Epithelial cell of proximal tubule (primary cell): ENCODE results near the gene ALKBH8. TPM values are rescaled to one million over a fixed set of nuclear protein-coding genes. Genes with fewer than 3 reads are reported as not detected.
A peak's percentile ranks its signal among the peaks of the same experiment; 100 is the strongest.
"Not testable (repeated sequence)": the region's sequence is repeated elsewhere in the genome, so short reads cannot be mapped to it uniquely, and the experiment has no call there.

Experiments
- DNase-seq: peaks from one replicate; pipeline ENCODE4 v3.0.0-alpha.2; 2011; ENCODE audit warnings: low read depth
- H3K4me3 ChIP-seq: 2 replicates; pipeline ENCODE4 v1.5.1; 2011; ENCODE audit warnings: low read depth, mild to moderate bottlenecking, low read length
- total RNA-seq: library from RNA; depleted of rRNA; stranded (reverse); fragments of >200 nt; gene quantifications from 2 replicates; pipeline ENCODE4 v1.2.3, GENCODE V29; 2015
- TF ChIP-seq, protein P1 (sequence below): conservative IDR thresholded peaks from 2 replicates; pipeline ENCODE4 v1.5.1; 2012; ENCODE audit warnings: low read depth, mild to moderate bottlenecking, low read length

The ALKBH8 gene
- total RNA-seq, 1 donor from 2014 or later, result 7.4 TPM

DNA sequence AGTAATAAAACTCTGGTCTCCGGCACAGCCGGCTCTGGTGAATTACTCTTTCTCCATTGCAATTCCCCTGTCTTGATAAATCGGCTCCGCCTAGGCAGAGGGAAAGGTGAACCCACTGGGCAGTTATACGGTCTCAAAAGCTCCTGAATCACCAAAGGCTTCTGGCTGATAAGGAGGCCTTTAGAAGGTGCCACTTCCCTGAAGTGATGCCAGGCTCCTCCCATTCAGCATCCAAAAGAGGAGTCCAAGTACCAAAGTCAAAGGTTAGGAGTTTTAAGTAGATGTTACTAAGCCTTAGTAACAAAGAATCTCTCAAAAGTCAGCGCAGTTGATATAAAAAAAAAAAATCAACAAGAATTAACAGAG lies 11.8 kb upstream of the ALKBH8 start:
- DNase-seq, result no peak
- H3K4me3 ChIP-seq, result no peak overlapping the region
- TF ChIP-seq, protein P1, sequence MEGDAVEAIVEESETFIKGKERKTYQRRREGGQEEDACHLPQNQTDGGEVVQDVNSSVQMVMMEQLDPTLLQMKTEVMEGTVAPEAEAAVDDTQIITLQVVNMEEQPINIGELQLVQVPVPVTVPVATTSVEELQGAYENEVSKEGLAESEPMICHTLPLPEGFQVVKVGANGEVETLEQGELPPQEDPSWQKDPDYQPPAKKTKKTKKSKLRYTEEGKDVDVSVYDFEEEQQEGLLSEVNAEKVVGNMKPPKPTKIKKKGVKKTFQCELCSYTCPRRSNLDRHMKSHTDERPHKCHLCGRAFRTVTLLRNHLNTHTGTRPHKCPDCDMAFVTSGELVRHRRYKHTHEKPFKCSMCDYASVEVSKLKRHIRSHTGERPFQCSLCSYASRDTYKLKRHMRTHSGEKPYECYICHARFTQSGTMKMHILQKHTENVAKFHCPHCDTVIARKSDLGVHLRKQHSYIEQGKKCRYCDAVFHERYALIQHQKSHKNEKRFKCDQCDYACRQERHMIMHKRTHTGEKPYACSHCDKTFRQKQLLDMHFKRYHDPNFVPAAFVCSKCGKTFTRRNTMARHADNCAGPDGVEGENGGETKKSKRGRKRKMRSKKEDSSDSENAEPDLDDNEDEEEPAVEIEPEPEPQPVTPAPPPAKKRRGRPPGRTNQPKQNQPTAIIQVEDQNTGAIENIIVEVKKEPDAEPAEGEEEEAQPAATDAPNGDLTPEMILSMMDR, result no peak

DNA sequence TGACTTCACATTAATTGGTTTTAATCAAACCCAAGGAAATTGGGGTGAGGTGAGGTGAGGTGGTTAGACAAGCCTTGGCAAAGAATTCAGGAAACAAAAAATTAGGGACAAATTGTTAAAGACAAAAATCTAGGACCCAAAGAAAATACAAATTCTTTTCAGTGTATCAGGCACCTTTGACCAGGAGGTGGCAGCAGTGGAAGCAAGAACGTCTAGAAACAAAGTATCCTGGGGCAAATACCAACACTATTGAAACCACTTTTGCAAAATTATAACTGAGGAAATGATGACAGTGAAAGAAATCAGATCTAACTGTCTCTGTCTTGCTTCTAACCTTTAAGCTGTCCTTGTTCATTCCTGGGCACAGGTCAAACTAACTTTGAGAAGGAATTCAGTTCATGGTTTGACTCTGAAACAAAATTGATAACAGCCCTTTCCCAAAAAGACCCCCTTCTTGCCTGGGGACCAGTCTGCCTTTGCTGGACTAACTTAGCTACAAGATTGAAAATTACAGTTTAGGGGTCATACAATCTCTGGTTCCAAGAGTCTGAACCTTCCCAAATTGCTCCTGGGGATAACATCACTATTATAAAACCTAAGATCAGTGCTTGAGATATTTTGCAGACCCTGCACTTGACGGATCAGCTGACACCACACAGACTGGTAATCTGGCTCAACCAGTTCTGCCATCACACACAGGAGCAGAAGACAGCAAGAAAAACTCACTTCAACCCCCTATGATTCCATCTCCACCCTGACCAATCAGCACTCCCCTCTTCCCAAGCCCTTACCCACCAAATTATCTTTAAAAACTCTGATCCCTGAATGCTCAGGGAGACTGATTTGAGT lies 11.2 kb upstream of the ALKBH8 start:
- not testable (repeated sequence) for H3K4me3 ChIP-seq, DNase-seq
- TF ChIP-seq, protein P1, result peak; percentile 81

DNA sequence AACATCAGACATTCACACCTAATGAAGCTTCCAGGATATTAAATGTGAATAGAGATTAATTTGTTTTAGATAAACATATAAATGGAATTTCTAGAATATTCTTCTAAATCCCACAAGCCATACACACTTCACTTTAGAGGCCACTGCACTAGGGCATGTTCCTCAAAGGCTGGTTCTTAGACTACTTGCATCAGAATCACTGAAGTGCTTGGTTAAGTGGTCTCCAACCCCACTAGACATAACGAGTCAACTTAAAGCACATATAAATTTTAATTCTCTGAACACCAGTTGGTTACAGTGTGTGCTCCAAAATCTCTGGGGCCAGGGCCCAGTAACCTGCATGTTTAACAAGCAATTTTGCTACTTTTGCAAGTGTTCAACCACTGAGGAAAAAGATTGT lies 7.9 kb upstream of the ALKBH8 start:
- no peak overlapping the region for H3K4me3 ChIP-seq
- TF ChIP-seq, protein P1, result no peak
- no peak for DNase-seq

DNA sequence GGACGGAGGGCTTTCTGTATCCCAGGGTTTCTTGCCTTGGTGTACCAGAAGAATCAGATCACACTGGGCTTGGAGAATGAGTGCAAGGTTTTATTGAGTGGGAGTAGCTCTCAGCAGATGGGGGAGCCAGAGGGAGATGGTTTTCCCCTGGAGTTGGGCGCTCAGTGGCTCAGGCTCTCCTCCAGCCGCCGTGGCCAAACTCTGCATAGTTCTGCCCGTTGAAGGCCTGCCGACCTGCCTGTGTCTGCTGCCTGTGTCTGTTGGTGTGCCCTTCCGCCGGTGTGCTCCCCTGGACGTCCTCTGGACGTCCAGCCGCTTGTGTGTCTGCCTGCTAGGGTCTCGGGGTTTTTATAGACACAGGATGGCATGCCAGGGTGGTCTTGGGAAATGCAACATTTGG lies 4.5 kb upstream of the ALKBH8 start:
- H3K4me3 ChIP-seq, result no peak overlapping the region
- TF ChIP-seq, protein P1, result no peak
- no peak for DNase-seq

DNA sequence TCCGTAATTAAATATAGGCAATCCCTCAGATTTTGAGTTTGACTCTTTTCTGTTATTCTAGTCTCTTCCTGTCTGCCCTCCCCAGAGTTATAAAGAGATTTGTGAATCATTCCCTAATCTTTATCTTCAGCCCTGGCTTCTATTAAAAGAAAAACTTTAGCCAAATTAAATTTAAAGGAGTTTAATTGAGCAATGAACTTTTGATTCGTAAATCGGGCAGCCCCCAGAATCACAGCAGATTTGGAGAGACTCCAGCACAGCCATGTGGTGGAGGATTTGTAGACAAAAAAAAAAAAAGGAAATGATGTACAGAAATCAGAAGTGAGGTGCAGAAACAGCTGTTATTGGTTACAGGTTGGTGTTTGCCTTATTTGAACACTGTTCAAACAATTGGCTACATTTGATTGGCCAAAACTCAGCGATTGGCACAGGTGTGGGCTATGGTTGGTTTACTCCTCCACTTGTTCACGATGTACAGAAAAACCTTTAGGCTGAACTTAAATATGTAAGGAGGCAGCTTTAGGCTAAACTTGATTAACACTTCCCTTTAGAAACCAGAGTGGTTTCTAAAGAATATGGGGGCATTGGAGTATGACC lies 2.3 kb upstream of the ALKBH8 start:
- no peak overlapping the region for H3K4me3 ChIP-seq
- TF ChIP-seq, protein P1, result no peak
- no peak for DNase-seq

DNA sequence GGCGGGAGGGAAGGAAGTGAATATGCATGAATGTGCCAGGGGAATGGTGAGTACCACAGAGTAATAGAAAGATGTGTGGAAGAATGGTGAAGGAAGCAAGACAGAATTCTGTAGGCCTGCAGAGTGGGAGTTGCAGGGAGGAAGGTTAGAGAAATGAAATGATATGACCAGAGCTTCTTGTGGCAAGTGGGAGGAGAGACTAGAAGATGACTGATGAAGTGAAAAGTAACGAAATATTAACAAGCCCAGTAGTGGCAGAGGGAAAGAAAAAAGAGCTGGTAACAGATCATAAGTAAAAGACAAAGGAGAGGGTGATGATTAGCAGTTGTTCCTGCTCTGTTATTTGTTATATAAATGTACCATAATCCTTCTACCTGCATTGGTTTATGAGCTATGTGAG lies 1.0 kb upstream of the ALKBH8 start:
- TF ChIP-seq, protein P1, result no peak
- no peak for DNase-seq
- H3K4me3 ChIP-seq, result no peak overlapping the region

DNA sequence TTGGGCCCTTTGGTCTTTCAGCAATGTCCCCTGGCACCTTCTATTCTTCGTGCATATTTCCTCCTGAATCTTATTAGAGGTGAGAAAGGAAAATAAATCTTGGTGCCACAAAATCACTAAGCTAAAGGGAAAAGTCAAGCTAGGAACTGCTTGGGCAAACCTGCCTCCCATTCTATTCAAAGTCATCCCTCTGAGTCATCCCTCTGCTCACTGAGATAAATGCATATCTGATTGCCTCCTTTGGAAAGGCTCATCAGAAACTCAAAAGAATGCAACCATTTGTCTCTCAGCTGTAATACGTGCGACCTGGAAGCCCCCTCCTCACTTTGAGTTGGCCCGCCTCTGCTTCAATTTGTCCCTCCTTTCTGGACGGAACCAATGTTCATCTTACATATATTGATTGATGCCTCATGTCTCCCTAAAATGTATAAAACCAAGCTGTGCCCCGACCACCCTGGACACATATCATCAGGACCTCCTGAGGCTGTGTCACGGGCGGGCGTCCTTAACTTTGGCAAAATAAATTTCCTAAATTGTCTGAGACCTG lies 493 bp upstream of the ALKBH8 start:
- H3K4me3 ChIP-seq, result peak overlapping the region; percentile 70

More for the DNA sequence above, 493 bp upstream of the ALKBH8 start:
- not testable (repeated sequence) for DNase-seq
